ENCODE results near the gene AMOTL2. TPM values are rescaled to one million over a fixed set of nuclear protein-coding genes. Genes with fewer than 3 reads are reported as not detected.

The AMOTL2 gene
- total and polyA plus RNA-seq, 10 of the 15 experiments (the other 5 are each of a cell fraction or from before 2014, with no cell fraction given): 0.20 to 0.33 TPM; not detected in 8

GRCh38 chr3:134369861-134370596 is 4.2 kb downstream of the AMOTL2 start (continued):
- TF ChIP-seq, protein P1, sequence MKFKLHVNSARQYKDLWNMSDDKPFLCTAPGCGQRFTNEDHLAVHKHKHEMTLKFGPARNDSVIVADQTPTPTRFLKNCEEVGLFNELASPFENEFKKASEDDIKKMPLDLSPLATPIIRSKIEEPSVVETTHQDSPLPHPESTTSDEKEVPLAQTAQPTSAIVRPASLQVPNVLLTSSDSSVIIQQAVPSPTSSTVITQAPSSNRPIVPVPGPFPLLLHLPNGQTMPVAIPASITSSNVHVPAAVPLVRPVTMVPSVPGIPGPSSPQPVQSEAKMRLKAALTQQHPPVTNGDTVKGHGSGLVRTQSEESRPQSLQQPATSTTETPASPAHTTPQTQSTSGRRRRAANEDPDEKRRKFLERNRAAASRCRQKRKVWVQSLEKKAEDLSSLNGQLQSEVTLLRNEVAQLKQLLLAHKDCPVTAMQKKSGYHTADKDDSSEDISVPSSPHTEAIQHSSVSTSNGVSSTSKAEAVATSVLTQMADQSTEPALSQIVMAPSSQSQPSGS (IDR thresholded peaks at IDR 0.05; ENCODE audit: low read length): no peak
- TF ChIP-seq HSF1 (IDR thresholded peaks at IDR 0.05; ENCODE audit: low read depth, low read length) (no peak), USF1 (IDR thresholded peaks at IDR 0.05; ENCODE audit: borderline replicate concordance, extremely low read length, insufficient read depth, low read depth, low read length) (no peak), ZBTB11 (CRISPR knock-in tag; IDR thresholded peaks at IDR 0.05) (no peak), MEF2B (IDR thresholded peaks at IDR 0.05; ENCODE audit: partially characterized antibody, poor library complexity, severe bottlenecking) (no peak), TAF1 (IDR thresholded peaks at IDR 0.05; ENCODE audit: borderline replicate concordance, low read depth, low read length) (no peak), FOXK2 (IDR thresholded peaks at IDR 0.05) (no peak), SMC3 (IDR thresholded peaks at IDR 0.05; ENCODE audit: borderline replicate concordance, low read length) (no peak), NR2F1 (conservative IDR thresholded peaks at IDR 0.05) (no peak)
- TF ChIP-seq, protein P2, sequence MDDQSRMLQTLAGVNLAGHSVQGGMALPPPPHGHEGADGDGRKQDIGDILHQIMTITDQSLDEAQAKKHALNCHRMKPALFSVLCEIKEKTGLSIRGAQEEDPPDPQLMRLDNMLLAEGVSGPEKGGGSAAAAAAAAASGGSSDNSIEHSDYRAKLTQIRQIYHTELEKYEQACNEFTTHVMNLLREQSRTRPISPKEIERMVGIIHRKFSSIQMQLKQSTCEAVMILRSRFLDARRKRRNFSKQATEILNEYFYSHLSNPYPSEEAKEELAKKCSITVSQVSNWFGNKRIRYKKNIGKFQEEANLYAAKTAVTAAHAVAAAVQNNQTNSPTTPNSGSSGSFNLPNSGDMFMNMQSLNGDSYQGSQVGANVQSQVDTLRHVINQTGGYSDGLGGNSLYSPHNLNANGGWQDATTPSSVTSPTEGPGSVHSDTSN (IDR thresholded peaks at IDR 0.05; ENCODE audit: insufficient replicate concordance, low read depth, low read length): no peak
